Neural crest cell (in vitro differentiated cells): ENCODE results near the gene SCO2. TPM values are rescaled to one million over a fixed set of nuclear protein-coding genes. Genes with fewer than 3 reads are reported as not detected.
A peak's percentile ranks its signal among the peaks of the same experiment; 100 is the strongest.
"Not testable (repeated sequence)": the region's sequence is repeated elsewhere in the genome, so short reads cannot be mapped to it uniquely, and the experiment has no call there.

Source experiments
- DNase-seq: peaks from one replicate; pipeline ENCODE4 v3.0.0; 2021; ENCODE audit warnings: low read depth, mixed read lengths, low spot score
- H3K27ac Mint-ChIP-seq: one replicate; pipeline ENCODE4 v1.8.0; 2021; ENCODE audit warnings: mild to moderate bottlenecking, mixed read lengths; ENCODE audit not compliant: unreplicated experiment
- H3K27me3 Mint-ChIP-seq: 2 replicates; pipeline ENCODE4 v1.8.0; 2021; ENCODE audit warnings: low read depth, mild to moderate bottlenecking, mixed read lengths
- H3K36me3 Mint-ChIP-seq: 2 replicates; pipeline ENCODE4 v1.8.0; 2021; ENCODE audit warnings: low read depth, mild to moderate bottlenecking, mixed read lengths
- H3K4me1 Mint-ChIP-seq: 2 replicates; pipeline ENCODE4 v1.8.0; 2021; ENCODE audit warnings: mixed read lengths
- H3K4me3 Mint-ChIP-seq: one replicate; pipeline ENCODE4 v1.8.0; 2021; ENCODE audit warnings: mild to moderate bottlenecking, mixed read lengths
- H3K9me3 Mint-ChIP-seq: 2 replicates; pipeline ENCODE4 v1.8.0; 2021; ENCODE audit warnings: mixed read lengths
- CTCF ChIP-seq: fragments of 200-600 bp; sonication (generic); conservative IDR thresholded peaks from 2 replicates; pipeline ENCODE4 v1.5.0; 2021; ENCODE audit warnings: antibody characterized with exemption, mild to moderate bottlenecking
- total RNA-seq: library from RNA; stranded (reverse); gene quantifications from 2 replicates; pipeline ENCODE4 v1.2.1, GENCODE V29; 2021

Gene SCO2
- total RNA-seq, 1 donor from 2014 or later: 2.3 TPM

GRCh38 chr22:50540381-50540780 is 15.0 kb upstream of the SCO2 start:
- DNase-seq: no peak
- no peak for TF ChIP-seq CTCF
- Mint-ChIP-seq H3K4me1 (no peaks in the 10 kb centered on the region), H3K9me3 (no peaks in the 10 kb centered on the region), H3K27ac (no peak overlapping the region), H3K27me3 (peaks cover 28% of the 10 kb centered on the region), H3K36me3 (no peaks in the 10 kb centered on the region), H3K4me3 (no peak overlapping the region)

- Mint-ChIP-seq H3K4me3 (no peak overlapping the region), H3K4me1 (peaks cover 15% of the 10 kb centered on the region), H3K36me3 (no peaks in the 10 kb centered on the region), H3K27ac (no peak overlapping the region), H3K27me3 (peaks cover 48% of the 10 kb centered on the region), H3K9me3 (no peaks in the 10 kb centered on the region)
- TF ChIP-seq CTCF: no peak
- DNase-seq: no peak
Measured at GRCh38 chr22:50537765-50538164, 12.4 kb upstream of the SCO2 start.

GRCh38 chr22:50536226-50536625 is 10.8 kb upstream of the SCO2 start:
- H3K4me3 Mint-ChIP-seq: no peak overlapping the region
- no peak for TF ChIP-seq CTCF
- peaks cover 53% of the 10 kb centered on the region for H3K27me3 Mint-ChIP-seq
- DNase-seq: no peak
- H3K4me1 Mint-ChIP-seq: peaks cover 19% of the 10 kb centered on the region
- H3K9me3 Mint-ChIP-seq: no peaks in the 10 kb centered on the region
- H3K36me3 Mint-ChIP-seq: no peaks in the 10 kb centered on the region
- no peak overlapping the region for H3K27ac Mint-ChIP-seq

- no peak for TF ChIP-seq CTCF
- H3K4me1 Mint-ChIP-seq: peaks cover 19% of the 10 kb centered on the region
- no peak overlapping the region for H3K4me3 Mint-ChIP-seq
- H3K36me3 Mint-ChIP-seq: no peaks in the 10 kb centered on the region
- DNase-seq: no peak
- H3K9me3 Mint-ChIP-seq: no peaks in the 10 kb centered on the region
- H3K27ac Mint-ChIP-seq: no peak overlapping the region
- peaks cover 58% of the 10 kb centered on the region for H3K27me3 Mint-ChIP-seq
Measured at GRCh38 chr22:50535113-50535512, 9.7 kb upstream of the SCO2 start.

GRCh38 chr22:50533856-50534711 is 8.7 kb upstream of the SCO2 start:
- H3K36me3 Mint-ChIP-seq, DNase-seq, H3K27ac Mint-ChIP-seq, H3K9me3 Mint-ChIP-seq: not testable (repeated sequence)
- Mint-ChIP-seq H3K4me3 (peak overlapping the region; percentile 69), H3K27me3 (peaks cover 65% of the 10 kb centered on the region), H3K4me1 (peaks cover 19% of the 10 kb centered on the region)
